Hepatocyte (in vitro differentiated cells): Measurements from ENCODE around the gene SLC44A4. TPM values are rescaled to one million over a fixed set of nuclear protein-coding genes. Genes with fewer than 3 reads are reported as not detected.
"Not testable (repeated sequence)": the region's sequence is repeated elsewhere in the genome, so short reads cannot be mapped to it uniquely, and the experiment has no call there.

Experiments
- DNase-seq: peaks from one replicate; pipeline ENCODE4 v3.0.0-alpha.2; 2016; ENCODE audit warnings: low spot score
- H2AFZ ChIP-seq: fragments of 200-600 bp; sonication (generic); 2 replicates; pipeline ENCODE4 v1.6.0; 2016; ENCODE audit warnings: antibody characterized with exemption, mild to moderate bottlenecking
- H3K27ac ChIP-seq: fragments of 200-600 bp; sonication (generic); 2 replicates; pipeline ENCODE4 v1.5.1; 2016; ENCODE audit warnings: mild to moderate bottlenecking
- H3K27me3 ChIP-seq: fragments of 200-600 bp; sonication (generic); 2 replicates; pipeline ENCODE4 v1.6.1; 2016
- H3K36me3 ChIP-seq: fragments of 200-600 bp; sonication (generic); replicated peaks from 2 replicates; pipeline ENCODE4 v1.5.1; 2016; ENCODE audit warnings: low read depth; ENCODE audit not compliant: insufficient read depth
- H3K4me1 ChIP-seq: fragments of 200-600 bp; sonication (generic); 2 replicates; pipeline ENCODE4 v1.5.1; 2016; ENCODE audit warnings: mild to moderate bottlenecking, moderate library complexity; ENCODE audit not compliant: insufficient read depth
- H3K4me2 ChIP-seq: fragments of 200-600 bp; sonication (generic); 2 replicates; pipeline ENCODE4 v1.6.0; 2016
- H3K4me3 ChIP-seq: fragments of 200-600 bp; sonication (generic); 2 replicates; pipeline ENCODE4 v1.5.1; 2016; ENCODE audit warnings: mild to moderate bottlenecking
- H3K79me2 ChIP-seq: fragments of 200-600 bp; sonication (generic); 2 replicates; pipeline ENCODE4 v1.6.0; 2017; ENCODE audit warnings: mild to moderate bottlenecking
- H3K9me2 ChIP-seq: fragments of 200-600 bp; sonication (generic); replicated peaks from 2 replicates; pipeline ENCODE4 v1.6.0; 2017; ENCODE audit warnings: mild to moderate bottlenecking; ENCODE audit not compliant: insufficient read depth
- H3K9me3 ChIP-seq: fragments of 200-600 bp; sonication (generic); 2 replicates; pipeline ENCODE4 v1.5.1; 2016; ENCODE audit warnings: low read depth, mild to moderate bottlenecking
- H4K20me1 ChIP-seq: fragments of 200-600 bp; sonication (generic); 2 replicates; pipeline ENCODE4 v1.6.0; 2016; ENCODE audit warnings: mild to moderate bottlenecking; ENCODE audit not compliant: insufficient read depth, poor library complexity, severe bottlenecking
- CTCF ChIP-seq: fragments of 200-600 bp; sonication (generic); IDR thresholded peaks from 2 replicates; pipeline ENCODE4 v1.5.1; 2016; ENCODE audit warnings: antibody characterized with exemption, mild to moderate bottlenecking; ENCODE audit not compliant: poor library complexity
- EZH2 ChIP-seq: fragments of 200-600 bp; sonication (generic); IDR thresholded peaks from 2 replicates; pipeline ENCODE4 v1.6.1; 2016; ENCODE audit warnings: antibody characterized with exemption, mild to moderate bottlenecking, borderline replicate concordance
- EZH2phosphoT487 ChIP-seq: fragments of 200-600 bp; sonication (generic); IDR thresholded peaks from one replicate; pipeline ENCODE4 v1.6.1; 2018; ENCODE audit warnings: antibody characterized with exemption, mild to moderate bottlenecking, low read depth, moderate library complexity; ENCODE audit not compliant: unreplicated experiment, severe bottlenecking
- WGBS: methylation state at CpG from one replicate; pipeline ENCODE4 v1.1.6; 2016; ENCODE audit warnings: low lambda C conversion rate; ENCODE audit errors: missing lambda C conversion rate; 5-methylcytosine and 5-hydroxymethylcytosine counted together
- polyA plus RNA-seq: library from polyadenylated mRNA; unstranded; fragments of >200 nt; fragmentation: Nextera tagmentation; extraction: Ambion mirVana; gene quantifications from 2 replicates; pipeline ENCODE4 v1.2.1, GENCODE V29; 2016
- total RNA-seq: library from RNA; depleted of rRNA; stranded (reverse); fragments of >200 nt; gene quantifications from 2 replicates; pipeline ENCODE4 v1.2.3, GENCODE V29; 2014

Gene SLC44A4
- total and polyA plus RNA-seq, 2 experiments from 2014 or later: 76.2 to 90.8 TPM

- no peaks in the 10 kb centered on the region for H3K36me3 ChIP-seq
- 70% methylated on average over 7 of the region's 7 CpGs for WGBS
- H3K9me2 ChIP-seq: no peaks in the 10 kb centered on the region
- no peaks in the 10 kb centered on the region for H3K27me3 ChIP-seq
- no peaks in the 10 kb centered on the region for H3K79me2 ChIP-seq
- no peak for DNase-seq
- H3K4me1 ChIP-seq: peaks cover 10% of the 10 kb centered on the region
- no peak for TF ChIP-seq CTCF
- no peak for TF ChIP-seq EZH2
- TF ChIP-seq EZH2phosphoT487: no peak
- no peak overlapping the region for H3K27ac ChIP-seq
- H3K9me3 ChIP-seq: no peaks in the 10 kb centered on the region
- H4K20me1 ChIP-seq: no peaks in the 10 kb centered on the region
- no peak overlapping the region for H3K4me2 ChIP-seq
- H3K4me3 ChIP-seq: no peak overlapping the region
- no peak overlapping the region for H2AFZ ChIP-seq
Measured at GRCh38 chr6:31907158-31907813, 28.5 kb upstream of the SLC44A4 start.

DNA sequence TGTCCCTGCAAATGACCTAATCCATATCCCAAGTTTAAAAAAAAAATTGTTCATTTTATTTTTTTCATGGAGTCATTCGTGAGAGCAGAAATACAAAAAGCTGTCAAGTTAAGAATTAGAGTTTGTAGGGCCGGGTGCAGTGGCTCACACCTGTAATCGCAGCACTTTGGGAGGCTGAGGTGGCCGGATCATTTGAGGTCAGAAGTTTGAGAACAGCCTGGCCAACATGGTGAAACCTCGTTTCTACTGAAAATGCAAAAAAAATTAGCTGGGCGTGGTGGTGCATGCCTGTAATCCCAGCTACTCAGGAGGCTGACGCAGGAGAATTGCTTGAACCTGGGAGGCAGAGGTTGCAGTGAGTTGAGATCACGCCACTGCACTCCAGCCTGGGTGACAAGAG is 27.9 kb upstream of the SLC44A4 start:
- not testable (repeated sequence) for H3K4me3 ChIP-seq, H3K27me3 ChIP-seq, H3K36me3 ChIP-seq, H3K27ac ChIP-seq, H3K79me2 ChIP-seq, DNase-seq, H3K9me3 ChIP-seq, H3K4me2 ChIP-seq, H4K20me1 ChIP-seq, H2AFZ ChIP-seq, H3K9me2 ChIP-seq
- 81% methylated on average over 8 of the region's 8 CpGs for WGBS
- peaks cover 10% of the 10 kb centered on the region for H3K4me1 ChIP-seq

DNA sequence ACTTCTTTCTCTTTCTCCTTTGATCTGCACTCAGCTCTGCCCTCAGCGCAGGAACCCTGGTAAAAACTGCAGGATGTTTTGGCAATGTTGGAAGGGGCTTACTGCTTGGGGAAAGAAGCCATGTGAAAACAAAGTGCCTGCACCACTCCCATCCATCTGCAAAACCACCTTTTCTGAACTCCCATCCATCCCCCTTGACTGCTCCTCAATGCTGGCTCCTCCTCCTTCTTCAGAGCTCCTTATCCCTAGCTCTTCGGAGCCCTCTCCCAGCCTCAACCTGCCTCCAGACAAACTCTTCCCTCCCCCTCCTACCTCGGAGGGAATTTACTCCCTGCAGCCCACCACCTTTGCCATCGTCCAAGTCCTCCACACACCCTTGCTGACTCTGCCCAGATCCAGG is 27.3 kb upstream of the SLC44A4 start:
- Histone ChIP-seq H3K4me1 (peaks cover 12% of the 10 kb centered on the region), H3K27me3 (no peaks in the 10 kb centered on the region), H3K9me3 (no peaks in the 10 kb centered on the region), H4K20me1 (no peaks in the 10 kb centered on the region), H3K4me2 (no peak overlapping the region), H3K36me3 (no peaks in the 10 kb centered on the region), H3K9me2 (no peaks in the 10 kb centered on the region), H3K4me3 (no peak overlapping the region), H2AFZ (no peak overlapping the region), H3K79me2 (no peaks in the 10 kb centered on the region), H3K27ac (no peak overlapping the region)
- 32% methylated on average over 4 of the region's 4 CpGs for WGBS
- no peak for DNase-seq
- TF ChIP-seq EZH2phosphoT487 (no peak), EZH2 (no peak), CTCF (no peak)

DNA sequence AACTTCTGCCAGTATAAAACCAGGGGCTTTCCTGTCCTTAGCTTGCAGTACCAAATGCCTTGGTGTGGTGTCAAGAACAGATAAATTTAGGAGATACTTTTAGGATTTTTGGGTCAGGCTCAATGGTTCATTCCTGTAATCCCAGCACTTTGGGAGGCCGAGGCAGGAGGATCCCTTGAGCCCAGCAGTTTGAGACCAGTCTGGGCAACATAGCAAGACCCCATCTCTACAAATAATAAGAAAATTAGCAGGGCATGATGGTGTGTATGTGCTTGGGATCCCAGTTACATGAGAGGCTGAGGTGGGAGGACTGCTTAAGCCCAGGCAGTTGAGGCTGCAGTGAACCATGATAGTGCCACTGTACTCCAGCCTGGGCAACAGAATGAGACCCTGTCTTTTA is 26.2 kb upstream of the SLC44A4 start:
- 100% methylated on average over 1 of the region's 1 CpG for WGBS
- Histone ChIP-seq H3K27me3 (no peaks in the 10 kb centered on the region), H2AFZ (no peak overlapping the region), H3K36me3 (no peaks in the 10 kb centered on the region), H3K4me1 (peaks cover 16% of the 10 kb centered on the region), H3K4me3 (no peak overlapping the region), H3K9me2 (no peaks in the 10 kb centered on the region), H3K79me2 (peaks cover 4% of the 10 kb centered on the region), H3K27ac (no peak overlapping the region), H3K9me3 (no peaks in the 10 kb centered on the region), H4K20me1 (no peaks in the 10 kb centered on the region), H3K4me2 (no peak overlapping the region)
- no peak for DNase-seq
- TF ChIP-seq EZH2phosphoT487 (no peak), EZH2 (no peak), CTCF (no peak)
